HepG2 (cell line): ENCODE measurements around the gene MAPRE3. TPM values are rescaled to one million over a fixed set of nuclear protein-coding genes. Genes with fewer than 3 reads are reported as not detected.
A peak's percentile ranks its signal among the peaks of the same experiment; 100 is the strongest.

ENCODE experiments used
- ARHGAP35 ChIP-seq: sonication (generic); formaldehyde crosslinking; IDR thresholded peaks from 2 replicates; pipeline ENCODE4 v1.9.0; 2022; ENCODE audit warnings: mild to moderate bottlenecking, inconsistent platforms, moderate library complexity, missing genetic modification reagents, borderline replicate concordance
- ETS1 ChIP-seq: sonication (generic); formaldehyde crosslinking; IDR thresholded peaks from 2 replicates; pipeline ENCODE4 v1.4.0; 2020; ENCODE audit warnings: missing genetic modification reagents
- POLR2AphosphoS5 ChIP-seq: IDR thresholded peaks from 2 replicates; pipeline ENCODE4 v1.6.1; 2012; ENCODE audit warnings: low read depth, low read length
- SNAPC5 ChIP-seq: sonication (generic); formaldehyde crosslinking; IDR thresholded peaks from 2 replicates; pipeline ENCODE4 v1.8.1; 2023; ENCODE audit warnings: mild to moderate bottlenecking, missing genetic modification reagents, borderline replicate concordance
- TRIM22 ChIP-seq: fragments of 450-650 bp; IDR thresholded peaks from 2 replicates; pipeline ENCODE4 v1.6.1; 2017
- ZC3H4 ChIP-seq: sonication (generic); formaldehyde crosslinking; IDR thresholded peaks from 2 replicates; pipeline ENCODE4 v1.4.0; 2020; ENCODE audit warnings: missing genetic modification reagents, borderline replicate concordance
- ZNF333 ChIP-seq: sonication (generic); formaldehyde crosslinking; IDR thresholded peaks from 2 replicates; pipeline ENCODE4 v1.4.0; 2020; ENCODE audit warnings: mild to moderate bottlenecking, missing genetic modification reagents, borderline replicate concordance
- ZNF430 ChIP-seq: sonication (generic); formaldehyde crosslinking; IDR thresholded peaks from 2 replicates; pipeline ENCODE4 v1.9.0; 2021; ENCODE audit warnings: mild to moderate bottlenecking, missing genetic modification reagents
- ZNF460 ChIP-seq: sonication (generic); formaldehyde crosslinking; IDR thresholded peaks from 2 replicates; pipeline ENCODE4 v1.5.1; 2020; ENCODE audit warnings: missing genetic modification reagents, mild to moderate bottlenecking, borderline replicate concordance
- ZNF501 ChIP-seq: sonication (generic); formaldehyde crosslinking; IDR thresholded peaks from 2 replicates; pipeline ENCODE4 v1.5.1; 2020; ENCODE audit warnings: mild to moderate bottlenecking, moderate library complexity, missing genetic modification reagents
- ZNF503 ChIP-seq: sonication (generic); formaldehyde crosslinking; IDR thresholded peaks from 2 replicates; pipeline ENCODE4 v1.4.0; 2020; ENCODE audit warnings: missing genetic modification reagents
- ZNF687 ChIP-seq: sonication (generic); formaldehyde crosslinking; IDR thresholded peaks from 2 replicates; pipeline ENCODE4 v1.5.1; 2020; ENCODE audit warnings: mild to moderate bottlenecking, missing genetic modification reagents, moderate library complexity
- polyA plus RNA-seq, 8 experiments: library from polyadenylated mRNA; depleted of rRNA in 3 of 8; stranded (reverse) in 7 of 8; unstranded in 1 of 8; fragments of >200 nt; fragmentation: Illumina TruSeq in 4 of 8; extraction: Trizol in 4 of 8; gene quantifications; 2 replicates each; pipeline versions ENCODE4 v1.2.1 to v1.2.3, GENCODE V29; 2011 to 2016; ENCODE audit warnings: low read depth in 4 of 8, missing spikeins in 1 of 8, mixed read lengths in 1 of 8; ENCODE audit not compliant: insufficient read depth in 1 of 8
- total RNA-seq, 5 experiments: library from RNA; depleted of rRNA; stranded (reverse); fragments of >200 nt; fragmentation: Illumina TruSeq; extraction: Trizol; gene quantifications; 2 replicates each; pipeline ENCODE4 v1.2.3, GENCODE V29; 2016; ENCODE audit warnings: low read depth in 1 of 5
- TF ChIP-seq, protein P1 (sequence below): sonication (generic); formaldehyde crosslinking; IDR thresholded peaks from 2 replicates; pipeline ENCODE4 v1.5.1; 2020; ENCODE audit warnings: mild to moderate bottlenecking, missing genetic modification reagents, borderline replicate concordance

MAPRE3 gene
- total and polyA plus RNA-seq, 2 of the 13 experiments (the other 11 are each of a cell fraction or from before 2014, with no cell fraction given): 0.31 to 0.91 TPM

GRCh38 chr2:26925100-26925791 lies 45.2 kb upstream of the MAPRE3 start (continued):
- TF ChIP-seq TRIM22: no peak
- TF ChIP-seq ZNF333 (CRISPR knock-in tag): peak; percentile 70; the same call in 1 of the 2 replicates
- peak; percentile 90 for TF ChIP-seq ZNF687 (CRISPR knock-in tag)
- TF ChIP-seq ZNF430 (CRISPR knock-in tag): 0 out of 2 replicates have a peak, but pooled peaks have one; percentile 71
- no peak for TF ChIP-seq ZNF460 (CRISPR knock-in tag)
- peak; percentile 64; the same call in 1 of the 2 replicates for TF ChIP-seq ZNF503
- no peak for TF ChIP-seq ETS1
- TF ChIP-seq ZC3H4 (CRISPR knock-in tag): no peak
- no peak for TF ChIP-seq SNAPC5 (CRISPR knock-in tag)
- no peak for TF ChIP-seq ARHGAP35
- TF ChIP-seq POLR2AphosphoS5: peak; percentile 57
- TF ChIP-seq, protein P1, sequence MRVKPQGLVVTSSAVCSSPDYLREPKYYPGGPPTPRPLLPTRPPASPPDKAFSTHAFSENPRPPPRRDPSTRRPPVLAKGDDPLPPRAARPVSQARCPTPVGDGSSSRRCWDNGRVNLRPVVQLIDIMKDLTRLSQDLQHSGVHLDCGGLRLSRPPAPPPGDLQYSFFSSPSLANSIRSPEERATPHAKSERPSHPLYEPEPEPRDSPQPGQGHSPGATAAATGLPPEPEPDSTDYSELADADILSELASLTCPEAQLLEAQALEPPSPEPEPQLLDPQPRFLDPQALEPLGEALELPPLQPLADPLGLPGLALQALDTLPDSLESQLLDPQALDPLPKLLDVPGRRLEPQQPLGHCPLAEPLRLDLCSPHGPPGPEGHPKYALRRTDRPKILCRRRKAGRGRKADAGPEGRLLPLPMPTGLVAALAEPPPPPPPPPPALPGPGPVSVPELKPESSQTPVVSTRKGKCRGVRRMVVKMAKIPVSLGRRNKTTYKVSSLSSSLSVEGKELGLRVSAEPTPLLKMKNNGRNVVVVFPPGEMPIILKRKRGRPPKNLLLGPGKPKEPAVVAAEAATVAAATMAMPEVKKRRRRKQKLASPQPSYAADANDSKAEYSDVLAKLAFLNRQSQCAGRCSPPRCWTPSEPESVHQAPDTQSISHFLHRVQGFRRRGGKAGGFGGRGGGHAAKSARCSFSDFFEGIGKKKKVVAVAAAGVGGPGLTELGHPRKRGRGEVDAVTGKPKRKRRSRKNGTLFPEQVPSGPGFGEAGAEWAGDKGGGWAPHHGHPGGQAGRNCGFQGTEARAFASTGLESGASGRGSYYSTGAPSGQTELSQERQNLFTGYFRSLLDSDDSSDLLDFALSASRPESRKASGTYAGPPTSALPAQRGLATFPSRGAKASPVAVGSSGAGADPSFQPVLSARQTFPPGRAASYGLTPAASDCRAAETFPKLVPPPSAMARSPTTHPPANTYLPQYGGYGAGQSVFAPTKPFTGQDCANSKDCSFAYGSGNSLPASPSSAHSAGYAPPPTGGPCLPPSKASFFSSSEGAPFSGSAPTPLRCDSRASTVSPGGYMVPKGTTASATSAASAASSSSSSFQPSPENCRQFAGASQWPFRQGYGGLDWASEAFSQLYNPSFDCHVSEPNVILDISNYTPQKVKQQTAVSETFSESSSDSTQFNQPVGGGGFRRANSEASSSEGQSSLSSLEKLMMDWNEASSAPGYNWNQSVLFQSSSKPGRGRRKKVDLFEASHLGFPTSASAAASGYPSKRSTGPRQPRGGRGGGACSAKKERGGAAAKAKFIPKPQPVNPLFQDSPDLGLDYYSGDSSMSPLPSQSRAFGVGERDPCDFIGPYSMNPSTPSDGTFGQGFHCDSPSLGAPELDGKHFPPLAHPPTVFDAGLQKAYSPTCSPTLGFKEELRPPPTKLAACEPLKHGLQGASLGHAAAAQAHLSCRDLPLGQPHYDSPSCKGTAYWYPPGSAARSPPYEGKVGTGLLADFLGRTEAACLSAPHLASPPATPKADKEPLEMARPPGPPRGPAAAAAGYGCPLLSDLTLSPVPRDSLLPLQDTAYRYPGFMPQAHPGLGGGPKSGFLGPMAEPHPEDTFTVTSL (CRISPR knock-in tag): peak; percentile 62; the same call in 1 of the 2 replicates
- peak; percentile 67 for TF ChIP-seq ZNF501 (CRISPR knock-in tag)
